Stimulated activated naive B cell treated with anti-CD40 and anti-IgM and Interleukin-4, amounts not matched to agents 10 μg/mL and 1 μg/mL and 100 μg/mL, for 72 hours (primary cell): ENCODE data around the gene IL13RA1.
"Not testable (repeated sequence)": the region's sequence is repeated elsewhere in the genome, so short reads cannot be mapped to it uniquely, and the experiment has no call there.

ENCODE experiments used
- ATAC-seq, 2 donors: fragments of 150-1000 bp; cut with Tn5 transposase; replicated peaks; 2 replicates each; pipeline ENCODE4 v1.10.0; 2021; ENCODE audit warnings: moderate library complexity in 1 of 2
- DNase-seq: peaks from one replicate; pipeline ENCODE4 v3.0.0; 2021
- H3K27ac Mint-ChIP-seq: one replicate; pipeline ENCODE4 v1.8.0; 2022; ENCODE audit warnings: mild to moderate bottlenecking, mixed read lengths
- H3K27me3 Mint-ChIP-seq, 2 donors: one replicate each; pipeline ENCODE4 v1.8.0; 2022; ENCODE audit warnings: mixed read lengths in 2 of 2
- H3K36me3 Mint-ChIP-seq, 2 donors: one replicate each; pipeline ENCODE4 v1.8.0; 2022; ENCODE audit warnings: mixed read lengths in 2 of 2, mild to moderate bottlenecking in 1 of 2
- H3K4me1 Mint-ChIP-seq, 2 donors: one replicate each; pipeline ENCODE4 v1.8.0; 2022; ENCODE audit warnings: mixed read lengths in 2 of 2, mild to moderate bottlenecking in 1 of 2
- H3K4me3 Mint-ChIP-seq, 2 donors: one replicate each; pipeline ENCODE4 v1.8.0; 2022; ENCODE audit warnings: mild to moderate bottlenecking in 2 of 2, mixed read lengths in 2 of 2, moderate library complexity in 1 of 2
- H3K9me3 Mint-ChIP-seq, 2 donors: one replicate each; pipeline ENCODE4 v1.8.0; 2022; ENCODE audit warnings: mixed read lengths in 2 of 2, mild to moderate bottlenecking in 1 of 2

IL13RA1 gene

GRCh38 chrX:118726887-118727685, at the start of gene IL13RA1:
Gene IL13RA1 (plus strand): TSS chrX:118727606. CDS start chrX:118727639, 33 bp downstream.
- Mint-ChIP-seq H3K4me3 (peak within 1 kb of the TSS; percentile 83 to 84), H3K36me3 (peaks cover 6 to 11% of the 10 kb centered on the region in 2 donors), H3K4me1 (peaks cover 44 to 75% of the 10 kb centered on the region in 2 donors), H3K9me3 (peaks cover 0 to 2% of the 10 kb centered on the region in 2 donors), H3K27me3 (no peaks in the 10 kb centered on the region), H3K27ac (peak within 1 kb of the TSS; percentile 83)
- ATAC-seq (peak; percentile 42 to 56), DNase-seq (peak; percentile 12)

GRCh38 chrX:118679290-118679689, 48.1 kb upstream of the IL13RA1 start:
- H3K27me3 Mint-ChIP-seq: no peaks in the 10 kb centered on the region
- ATAC-seq: no peak
- peak overlapping the region; percentile 31 for H3K27ac Mint-ChIP-seq
- H3K4me1 Mint-ChIP-seq: peaks cover 3 to 8% of the 10 kb centered on the region in 2 donors
- H3K4me3 Mint-ChIP-seq: no peak overlapping the region
- H3K9me3 Mint-ChIP-seq: no peaks in the 10 kb centered on the region
- no peak for DNase-seq
- peaks cover 3 to 7% of the 10 kb centered on the region in 2 donors for H3K36me3 Mint-ChIP-seq

- Mint-ChIP-seq H3K9me3 (no peaks in the 10 kb centered on the region), H3K4me3 (no peak overlapping the region), H3K27ac (no peak overlapping the region), H3K27me3 (no peaks in the 10 kb centered on the region), H3K36me3 (peaks cover 3 to 11% of the 10 kb centered on the region in 2 donors), H3K4me1 (peaks cover 3 to 8% of the 10 kb centered on the region in 2 donors)
- ATAC-seq (no peak), DNase-seq (no peak)
Observed at GRCh38 chrX:118682258-118683014, 45.0 kb upstream of the IL13RA1 start.

- no peak for ATAC-seq
- no peak for DNase-seq
- Mint-ChIP-seq H3K4me3 (no peak overlapping the region), H3K36me3 (peaks cover 7 to 19% of the 10 kb centered on the region in 2 donors), H3K27me3 (no peaks in the 10 kb centered on the region), H3K4me1 (peaks cover 3 to 8% of the 10 kb centered on the region in 2 donors), H3K27ac (no peak overlapping the region), H3K9me3 (no peaks in the 10 kb centered on the region)
Observed at GRCh38 chrX:118685393-118685792, 42.0 kb upstream of the IL13RA1 start.

- no peak overlapping the region for H3K27ac Mint-ChIP-seq
- H3K4me3 Mint-ChIP-seq: no peak overlapping the region
- DNase-seq: no peak
- H3K36me3 Mint-ChIP-seq: peaks cover 7 to 16% of the 10 kb centered on the region in 2 donors
- no peaks in the 10 kb centered on the region for H3K27me3 Mint-ChIP-seq
- H3K9me3 Mint-ChIP-seq: no peaks in the 10 kb centered on the region
- no peak for ATAC-seq
- H3K4me1 Mint-ChIP-seq: peaks cover 0 to 2% of the 10 kb centered on the region in 2 donors
Observed at GRCh38 chrX:118688935-118689334, 38.5 kb upstream of the IL13RA1 start.

GRCh38 chrX:118693843-118694242, 33.6 kb upstream of the IL13RA1 start:
- no peak overlapping the region for H3K4me3 Mint-ChIP-seq
- peaks cover 16 to 19% of the 10 kb centered on the region in 2 donors for H3K4me1 Mint-ChIP-seq
- peaks cover 3 to 9% of the 10 kb centered on the region in 2 donors for H3K36me3 Mint-ChIP-seq
- H3K9me3 Mint-ChIP-seq: no peaks in the 10 kb centered on the region
- DNase-seq (no peak), ATAC-seq (no peak)
- no peaks in the 10 kb centered on the region for H3K27me3 Mint-ChIP-seq
- no peak overlapping the region for H3K27ac Mint-ChIP-seq

GRCh38 chrX:118694638-118695037, 32.8 kb upstream of the IL13RA1 start:
- no peak overlapping the region for H3K27ac Mint-ChIP-seq
- no peaks in the 10 kb centered on the region for H3K9me3 Mint-ChIP-seq
- ATAC-seq (no peak), DNase-seq (no peak)
- H3K4me1 Mint-ChIP-seq: peaks cover 21 to 27% of the 10 kb centered on the region in 2 donors
- no peaks in the 10 kb centered on the region for H3K27me3 Mint-ChIP-seq
- no peak overlapping the region for H3K4me3 Mint-ChIP-seq
- peaks cover 3 to 12% of the 10 kb centered on the region in 2 donors for H3K36me3 Mint-ChIP-seq

- no peaks in the 10 kb centered on the region for H3K9me3 Mint-ChIP-seq
- ATAC-seq (peak; percentile 62 to 86), DNase-seq (no peak)
- peak overlapping the region in 1 of 2 donors; percentile 27 for H3K4me3 Mint-ChIP-seq
- H3K36me3 Mint-ChIP-seq: peaks cover 0 to 3% of the 10 kb centered on the region in 2 donors
- H3K27me3 Mint-ChIP-seq: no peaks in the 10 kb centered on the region
- peak overlapping the region; percentile 34 for H3K27ac Mint-ChIP-seq
- peaks cover 20 to 28% of the 10 kb centered on the region in 2 donors for H3K4me1 Mint-ChIP-seq
Observed at GRCh38 chrX:118698516-118699170, 28.8 kb upstream of the IL13RA1 start.

- DNase-seq (no peak), ATAC-seq (no peak)
- no peaks in the 10 kb centered on the region for H3K27me3 Mint-ChIP-seq
- peaks cover 0 to 3% of the 10 kb centered on the region in 2 donors for H3K36me3 Mint-ChIP-seq
- no peaks in the 10 kb centered on the region for H3K9me3 Mint-ChIP-seq
- H3K27ac Mint-ChIP-seq: no peak overlapping the region
- no peak overlapping the region for H3K4me3 Mint-ChIP-seq
- peaks cover 15 to 23% of the 10 kb centered on the region in 2 donors for H3K4me1 Mint-ChIP-seq
Observed at GRCh38 chrX:118702741-118703140, 24.7 kb upstream of the IL13RA1 start.

GRCh38 chrX:118706681-118707080, 20.7 kb upstream of the IL13RA1 start:
- Mint-ChIP-seq H3K36me3 (peaks cover 0 to 2% of the 10 kb centered on the region in 2 donors), H3K9me3 (no peaks in the 10 kb centered on the region), H3K27ac (no peak overlapping the region), H3K27me3 (no peaks in the 10 kb centered on the region), H3K4me1 (peaks cover 8 to 23% of the 10 kb centered on the region in 2 donors), H3K4me3 (no peak overlapping the region)
- DNase-seq: no peak
- no peak for ATAC-seq

- Mint-ChIP-seq H3K36me3 (peaks cover 2 to 6% of the 10 kb centered on the region in 2 donors), H3K9me3 (peaks cover 0 to 1% of the 10 kb centered on the region in 2 donors), H3K4me1 (peaks cover 22 to 42% of the 10 kb centered on the region in 2 donors), H3K27me3 (no peaks in the 10 kb centered on the region), H3K27ac (no peak overlapping the region), H3K4me3 (no peak overlapping the region)
- ATAC-seq: no peak
- DNase-seq: no peak
Observed at GRCh38 chrX:118714521-118714920, 12.9 kb upstream of the IL13RA1 start.

GRCh38 chrX:118715917-118716316, 11.5 kb upstream of the IL13RA1 start:
- H3K9me3 Mint-ChIP-seq, DNase-seq, H3K27me3 Mint-ChIP-seq, H3K4me3 Mint-ChIP-seq, ATAC-seq, H3K36me3 Mint-ChIP-seq: not testable (repeated sequence)
- H3K27ac Mint-ChIP-seq: peak overlapping the region; percentile 2
- H3K4me1 Mint-ChIP-seq: peaks cover 18 to 51% of the 10 kb centered on the region in 2 donors

- not testable (repeated sequence) for DNase-seq
Observed at GRCh38 chrX:118716833-118717232, 10.6 kb upstream of the IL13RA1 start.

More at GRCh38 chrX:118716833-118717232, 10.6 kb upstream of the IL13RA1 start:
- peaks cover 20 to 60% of the 10 kb centered on the region in 2 donors for H3K4me1 Mint-ChIP-seq
- H3K9me3 Mint-ChIP-seq, H3K4me3 Mint-ChIP-seq, ATAC-seq, H3K27ac Mint-ChIP-seq, H3K27me3 Mint-ChIP-seq, H3K36me3 Mint-ChIP-seq: not testable (repeated sequence)
